Nephron (organoid): Measurements from ENCODE around the gene ZNF214.

Experiments
- H3K27ac Mint-ChIP-seq, 3 experiments: 2 replicates each; pipeline ENCODE4 v1.8.0; 2020; ENCODE audit warnings: mixed read lengths in 3 of 3, mild to moderate bottlenecking in 2 of 3, moderate library complexity in 1 of 3
- H3K27me3 Mint-ChIP-seq: 2 replicates; pipeline ENCODE4 v1.8.0; 2021; ENCODE audit warnings: low read depth, mild to moderate bottlenecking, moderate library complexity, mixed read lengths
- H3K36me3 Mint-ChIP-seq: 2 replicates; pipeline ENCODE4 v1.8.0; 2020; ENCODE audit warnings: low read depth, mixed read lengths
- H3K4me1 Mint-ChIP-seq: 2 replicates; pipeline ENCODE4 v1.8.0; 2020; ENCODE audit warnings: mixed read lengths
- H3K4me3 Mint-ChIP-seq, 3 experiments: 2 replicates each; pipeline ENCODE4 v1.8.0; 2020; ENCODE audit warnings: mild to moderate bottlenecking in 3 of 3, mixed read lengths in 3 of 3, moderate library complexity in 2 of 3
- H3K9me3 Mint-ChIP-seq: 2 replicates; pipeline ENCODE4 v1.8.0; 2020; ENCODE audit warnings: mixed read lengths
- CTCF ChIP-seq, 3 experiments: fragments of 200-600 bp; sonication (generic); IDR thresholded peaks; one replicate each; pipeline ENCODE4 v1.5.0; 2021; ENCODE audit warnings: antibody characterized with exemption in 3 of 3; ENCODE audit not compliant: unreplicated experiment in 3 of 3

ZNF214 gene

GRCh38 chr11:7028141-7028540 is 8.0 kb upstream of the ZNF214 start:
- Mint-ChIP-seq H3K9me3 (no peaks in the 10 kb centered on the region), H3K27ac (no peak overlapping the region), H3K4me1 (peaks cover 13% of the 10 kb centered on the region), H3K27me3 (peaks cover 4% of the 10 kb centered on the region), H3K36me3 (no peaks in the 10 kb centered on the region), H3K4me3 (no peak overlapping the region)
- no peak for TF ChIP-seq CTCF (IDR thresholded peaks at IDR 0.05; ENCODE audit: unreplicated experiment in 3 of 3)

DNA sequence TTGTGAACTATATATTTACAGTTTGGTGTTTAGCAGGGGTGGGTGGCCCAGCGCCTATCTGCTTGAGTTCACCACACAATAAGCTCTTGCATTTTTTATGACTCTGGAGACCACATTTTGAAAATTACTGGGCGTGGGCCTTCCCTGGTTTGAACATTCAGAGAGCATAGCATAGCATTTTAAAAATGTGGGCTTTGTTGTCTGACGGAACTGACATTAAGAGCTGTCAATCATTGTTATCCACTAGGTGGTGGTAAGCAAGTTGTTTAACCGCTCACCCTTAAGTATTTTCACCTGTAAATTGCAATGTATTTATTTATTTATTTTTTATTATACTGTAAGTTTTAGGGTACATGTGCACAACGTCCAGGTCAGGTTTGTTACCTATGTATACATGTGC is 1.2 kb upstream of the ZNF214 start:
- H3K4me3 Mint-ChIP-seq: peak overlapping the region; percentile 96 to 100 (median 98)
- H3K9me3 Mint-ChIP-seq: no peaks in the 10 kb centered on the region
- TF ChIP-seq CTCF (IDR thresholded peaks at IDR 0.05; ENCODE audit: unreplicated experiment in 3 of 3): no peak
- peaks cover 24% of the 10 kb centered on the region for H3K4me1 Mint-ChIP-seq
- no peaks in the 10 kb centered on the region for H3K36me3 Mint-ChIP-seq
- peak overlapping the region in 2 of 3 experiments; percentile 89 to 95 for H3K27ac Mint-ChIP-seq
- no peaks in the 10 kb centered on the region for H3K27me3 Mint-ChIP-seq

- Mint-ChIP-seq H3K27me3 (no peaks in the 10 kb centered on the region), H3K27ac (peak overlapping the region; percentile 89 to 99 (median 95)), H3K4me1 (peaks cover 30% of the 10 kb centered on the region), H3K36me3 (peaks cover 2% of the 10 kb centered on the region), H3K9me3 (no peaks in the 10 kb centered on the region), H3K4me3 (peak overlapping the region; percentile 96 to 100 (median 98))
- TF ChIP-seq CTCF (IDR thresholded peaks at IDR 0.05; ENCODE audit: unreplicated experiment in 3 of 3): no peak
Observed at GRCh38 chr11:7019500-7020182, 505 bp downstream of the ZNF214 start.

GRCh38 chr11:7016011-7016410 is 4.1 kb downstream of the ZNF214 start:
- peak overlapping the region in 1 of 3 experiments; percentile 2 for H3K27ac Mint-ChIP-seq
- no peaks in the 10 kb centered on the region for H3K9me3 Mint-ChIP-seq
- no peak overlapping the region for H3K4me3 Mint-ChIP-seq
- H3K27me3 Mint-ChIP-seq: no peaks in the 10 kb centered on the region
- TF ChIP-seq CTCF (IDR thresholded peaks at IDR 0.05; ENCODE audit: unreplicated experiment in 3 of 3): no peak
- H3K4me1 Mint-ChIP-seq: peaks cover 48% of the 10 kb centered on the region
- peaks cover 3% of the 10 kb centered on the region for H3K36me3 Mint-ChIP-seq

GRCh38 chr11:7014118-7014517 is 6.0 kb downstream of the ZNF214 start:
- H3K4me1 Mint-ChIP-seq: peaks cover 36% of the 10 kb centered on the region
- peaks cover 3% of the 10 kb centered on the region for H3K36me3 Mint-ChIP-seq
- H3K4me3 Mint-ChIP-seq: no peak overlapping the region
- H3K27me3 Mint-ChIP-seq: no peaks in the 10 kb centered on the region
- no peaks in the 10 kb centered on the region for H3K9me3 Mint-ChIP-seq
- no peak for TF ChIP-seq CTCF (IDR thresholded peaks at IDR 0.05; ENCODE audit: unreplicated experiment in 3 of 3)
- H3K27ac Mint-ChIP-seq: no peak overlapping the region

GRCh38 chr11:7004482-7004881 is 15.7 kb downstream of the ZNF214 start:
- no peak overlapping the region for H3K27ac Mint-ChIP-seq
- H3K4me1 Mint-ChIP-seq: no peaks in the 10 kb centered on the region
- no peaks in the 10 kb centered on the region for H3K27me3 Mint-ChIP-seq
- H3K9me3 Mint-ChIP-seq: no peaks in the 10 kb centered on the region
- no peak for TF ChIP-seq CTCF (IDR thresholded peaks at IDR 0.05; ENCODE audit: unreplicated experiment in 3 of 3)
- H3K36me3 Mint-ChIP-seq: peaks cover 31% of the 10 kb centered on the region
- no peak overlapping the region for H3K4me3 Mint-ChIP-seq
